Measurements from ENCODE around the gene MARCHF3.
A peak's percentile ranks its signal among the peaks of the same experiment; 100 is the strongest.
"Not testable (repeated sequence)": the region's sequence is repeated elsewhere in the genome, so short reads cannot be mapped to it uniquely, and the experiment has no call there.

Gene MARCHF3

DNA sequence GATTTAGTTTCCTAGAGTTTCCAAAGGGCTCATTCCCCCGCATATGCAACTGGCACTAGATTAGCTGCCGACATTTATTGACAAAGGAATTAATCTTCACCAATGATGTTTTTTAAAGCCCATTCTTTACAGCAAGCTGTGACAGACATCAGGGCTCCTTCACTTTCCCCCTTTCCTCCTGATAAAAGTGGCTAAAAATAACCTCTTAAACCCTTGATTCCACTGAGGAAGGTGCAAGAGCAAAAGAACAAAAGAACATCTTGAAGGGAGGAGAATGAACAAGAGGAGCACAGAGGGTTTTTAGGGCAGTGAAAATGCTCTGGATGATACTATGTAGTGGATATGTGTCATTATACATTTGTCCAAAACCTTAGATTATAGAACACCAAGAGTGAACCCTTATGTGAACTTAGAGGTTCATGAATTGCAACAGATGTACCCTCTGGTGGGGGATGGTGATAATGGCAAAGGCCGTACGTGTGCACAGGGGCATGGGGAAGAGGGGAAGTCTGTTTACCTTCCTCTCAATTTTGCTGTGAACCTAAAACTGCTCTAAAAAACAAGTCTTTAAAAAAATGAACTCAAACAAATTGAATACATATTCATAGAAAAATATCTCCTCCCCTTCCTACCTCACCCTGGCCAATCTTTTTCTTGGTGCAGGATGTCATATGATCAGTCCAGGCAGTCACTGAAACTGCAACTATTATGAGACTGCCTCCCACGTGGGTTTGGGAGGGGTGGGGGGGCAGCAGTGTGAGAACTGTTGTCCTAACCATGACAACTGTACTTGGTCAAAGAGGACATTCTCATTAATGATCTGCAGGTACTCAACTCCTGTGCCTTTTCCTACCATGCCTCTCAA lies 83.0 kb downstream of the MARCHF3 start:
- DNase-seq: peak; percentile 30

DNA sequence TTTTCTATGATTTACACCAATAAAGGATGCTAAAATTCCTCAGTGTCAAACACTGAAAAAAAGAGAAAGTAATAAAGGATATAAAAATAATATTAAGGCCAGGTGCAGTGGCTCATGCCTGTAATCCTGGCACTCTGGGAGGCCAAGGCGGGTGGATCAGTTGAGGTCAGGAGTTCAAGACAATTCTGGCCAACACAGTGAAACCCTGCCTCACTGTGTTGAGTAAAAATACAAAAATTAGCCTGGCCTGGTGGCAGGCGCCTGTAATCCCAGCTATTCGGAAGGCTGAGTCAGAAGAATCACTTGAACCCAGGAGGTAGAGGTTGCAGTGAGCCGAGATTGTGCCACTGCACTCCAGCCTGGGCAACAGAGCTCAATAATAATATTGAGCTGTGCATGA lies 87.5 kb downstream of the MARCHF3 start:
- not testable (repeated sequence) for DNase-seq

DNA sequence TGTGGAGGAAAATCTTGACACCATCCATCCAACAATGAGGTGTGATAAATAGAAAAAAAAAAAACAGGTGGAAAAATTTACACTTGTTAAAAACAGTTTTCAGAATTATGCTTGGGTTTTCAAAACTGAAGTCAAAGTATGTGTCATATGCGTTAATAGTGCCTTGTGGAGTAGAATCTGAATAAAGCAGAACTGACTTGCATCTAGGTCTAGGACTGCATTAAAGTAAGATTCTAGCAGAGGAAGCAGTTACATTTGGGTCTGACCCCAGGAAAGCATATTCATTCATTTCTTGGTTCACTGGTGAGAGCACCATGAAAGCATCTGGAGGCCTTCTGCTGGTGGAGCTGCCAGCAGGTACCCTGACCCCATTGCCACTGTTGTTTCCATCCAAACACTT lies 89.0 kb downstream of the MARCHF3 start:
- no peak for DNase-seq

DNA sequence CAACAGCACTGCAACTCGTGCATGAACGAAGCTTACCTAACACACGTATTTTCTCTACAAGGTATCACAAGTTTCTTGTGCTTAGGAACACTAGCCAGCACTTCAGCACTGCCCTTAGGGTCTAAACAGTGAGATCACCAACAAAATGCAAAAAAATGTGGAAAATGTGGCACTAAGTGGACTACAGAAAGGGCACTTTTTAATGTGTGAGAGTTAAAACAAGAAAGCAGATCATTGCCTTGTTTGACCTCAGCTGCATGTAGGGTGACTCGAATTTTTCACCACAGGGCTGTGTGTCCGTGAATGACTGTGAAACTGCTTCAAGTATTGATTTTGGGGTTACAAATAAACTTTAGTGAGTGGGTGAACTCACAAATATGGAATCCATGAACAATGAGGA lies 90.5 kb downstream of the MARCHF3 start:
- DNase-seq: no peak

DNA sequence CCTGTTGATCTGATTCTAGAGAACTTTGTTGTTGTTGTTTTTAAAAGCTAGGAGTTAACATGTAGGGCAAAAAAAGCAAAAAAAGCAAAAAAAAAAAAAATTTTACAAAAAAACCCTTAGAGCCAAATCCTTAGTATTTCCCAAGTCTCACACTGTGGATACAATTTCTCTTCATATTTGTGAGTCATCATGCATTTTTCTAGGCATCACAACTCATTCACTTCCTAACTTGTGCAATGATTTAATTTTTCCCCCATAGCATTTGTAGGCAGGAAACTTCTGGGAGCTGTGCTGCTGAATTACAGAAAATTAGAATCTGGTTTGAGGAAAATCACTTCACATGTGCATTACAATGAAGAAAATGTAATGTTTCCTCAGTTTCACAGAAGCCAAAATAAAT lies 91.9 kb downstream of the MARCHF3 start:
- no peak for DNase-seq

DNA sequence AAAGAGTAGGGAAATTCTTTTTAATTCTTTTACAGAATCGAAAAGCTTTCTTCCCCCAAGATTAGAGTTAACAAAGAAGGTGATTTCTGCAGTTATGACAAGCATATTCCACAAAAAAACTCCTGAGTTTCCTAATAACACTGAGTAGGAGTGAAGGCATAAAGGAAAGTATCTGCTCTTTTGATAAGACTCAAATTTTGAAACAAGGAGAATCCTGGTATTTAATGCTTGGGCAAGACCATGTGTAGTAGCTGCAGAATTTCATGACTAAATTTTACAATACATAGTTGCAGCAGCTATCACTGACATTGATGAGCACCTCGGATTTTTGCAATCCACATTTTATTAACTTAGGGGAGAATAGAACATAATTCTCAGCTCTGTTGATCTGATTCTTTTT lies 92.6 kb downstream of the MARCHF3 start:
- DNase-seq: no peak

DNA sequence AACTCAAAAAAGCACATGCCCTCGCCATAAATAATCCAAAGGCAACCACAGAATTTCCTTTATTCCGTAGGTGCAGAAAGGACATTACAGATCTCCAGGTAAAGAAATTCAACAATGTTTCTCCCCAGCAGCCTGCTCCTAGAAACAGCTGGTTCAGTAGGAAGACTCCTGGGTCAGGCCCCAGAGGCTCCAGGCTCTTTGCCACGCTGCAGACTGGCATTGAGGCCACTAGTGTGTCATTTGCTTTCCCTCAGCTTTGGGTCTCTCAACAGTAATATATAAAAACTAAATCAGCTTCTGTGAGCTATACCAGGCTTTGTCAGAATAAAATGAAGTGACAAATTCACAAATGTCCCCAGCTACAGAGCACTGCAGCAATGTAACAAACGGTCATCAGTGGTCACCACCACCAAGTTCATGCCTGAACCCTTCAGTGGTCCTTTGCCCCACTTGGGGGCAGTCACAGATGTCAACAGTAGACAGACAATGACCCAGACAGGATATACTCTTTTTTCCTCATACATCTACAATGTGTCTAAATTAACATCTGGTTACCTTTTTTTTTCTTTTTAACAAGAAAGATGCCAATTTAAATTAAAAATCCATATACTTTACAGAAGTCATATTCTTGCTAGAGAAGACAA lies 93.5 kb downstream of the MARCHF3 start:
- no peak for DNase-seq

DNA sequence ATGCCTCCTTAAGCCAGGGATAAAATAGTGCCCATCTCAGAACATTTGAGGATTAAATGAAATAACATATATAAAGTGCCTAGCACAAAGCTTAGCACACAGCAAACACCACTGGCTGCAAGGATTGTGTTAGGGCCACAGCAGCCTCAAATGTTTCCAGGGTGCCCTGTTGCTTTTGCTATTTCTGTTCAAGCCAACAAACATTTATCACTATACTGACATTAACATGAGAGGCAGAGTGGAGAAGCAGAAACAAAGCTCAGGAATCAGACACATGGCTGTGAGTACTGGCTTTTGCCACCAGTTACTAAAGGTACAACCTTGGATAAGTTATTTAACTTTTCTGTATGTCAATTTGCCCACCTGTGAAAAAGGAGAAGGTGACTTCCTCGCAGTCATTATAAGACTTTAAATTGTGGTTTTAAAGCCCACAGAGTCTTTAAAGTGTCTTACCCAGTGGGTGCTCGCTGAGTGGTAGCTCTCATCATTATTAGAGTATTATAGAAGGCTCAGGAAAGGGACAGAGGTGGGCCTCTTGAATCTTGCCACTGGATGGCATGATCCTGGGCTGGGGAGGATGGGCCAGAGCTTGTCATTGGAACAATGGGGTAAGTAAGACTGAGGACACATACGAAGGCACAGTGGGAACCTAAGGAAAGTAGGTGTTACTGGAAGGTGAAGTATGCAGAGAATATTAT lies 98.2 kb downstream of the MARCHF3 start:
- DNase-seq: no peak

DNA sequence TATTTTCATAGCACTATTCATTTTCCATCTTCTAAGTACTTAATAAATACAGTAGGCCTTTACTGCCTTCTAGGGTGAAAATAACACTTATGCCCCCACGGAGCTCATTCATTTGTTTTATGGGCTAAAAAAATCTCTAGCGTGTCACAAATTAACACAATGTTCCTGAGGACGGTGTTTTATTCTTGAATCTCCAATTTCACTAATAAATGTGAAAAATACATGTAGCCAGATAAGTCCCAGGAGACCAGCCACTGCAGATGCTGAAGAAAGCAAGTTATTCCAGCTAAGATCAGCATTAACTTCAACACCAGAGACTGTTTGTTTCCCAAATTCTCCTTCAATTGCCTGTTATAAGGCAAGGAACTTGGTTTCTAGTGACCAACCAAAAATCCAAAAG lies 102.3 kb downstream of the MARCHF3 start:
- no peak for DNase-seq

DNA sequence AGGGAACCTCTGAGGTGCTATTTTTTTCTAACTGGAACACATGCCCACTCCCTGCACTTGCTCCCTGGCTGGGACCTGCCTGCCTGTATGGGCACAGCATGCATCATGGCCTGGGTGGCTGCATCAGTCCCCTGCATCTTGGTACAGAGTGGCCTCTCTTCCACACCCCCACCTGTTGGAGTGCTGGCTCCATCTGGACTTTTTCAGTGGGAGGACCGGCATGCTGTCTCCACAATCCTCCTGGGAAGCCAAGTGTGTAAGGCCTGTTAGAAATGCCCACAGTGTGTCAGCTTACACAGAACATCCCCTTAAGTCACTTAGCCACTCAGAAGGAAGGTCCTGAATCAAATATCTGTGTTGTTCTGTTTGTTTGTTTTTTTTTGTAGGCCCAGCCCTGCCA lies 102.9 kb downstream of the MARCHF3 start:
- no peak for DNase-seq

DNA sequence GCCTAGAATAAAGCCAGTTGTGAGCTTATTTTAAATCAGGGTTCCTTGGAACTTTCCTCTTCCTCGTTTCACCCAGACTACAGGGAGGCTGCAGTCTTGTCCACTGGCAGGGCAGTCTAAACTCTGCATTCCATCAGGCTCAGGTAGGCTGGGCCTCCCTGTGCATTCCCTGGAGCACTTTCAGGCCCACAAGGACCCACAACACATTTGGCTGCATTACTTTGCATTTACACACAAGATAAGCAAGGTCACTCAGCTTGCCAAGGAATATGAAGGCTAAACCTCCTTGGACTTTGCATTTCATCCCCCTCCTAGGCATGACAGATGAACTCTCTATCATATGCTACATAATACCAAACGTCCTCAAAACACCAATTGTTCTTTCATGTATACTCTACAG lies 104.2 kb downstream of the MARCHF3 start:
- DNase-seq: no peak

DNA sequence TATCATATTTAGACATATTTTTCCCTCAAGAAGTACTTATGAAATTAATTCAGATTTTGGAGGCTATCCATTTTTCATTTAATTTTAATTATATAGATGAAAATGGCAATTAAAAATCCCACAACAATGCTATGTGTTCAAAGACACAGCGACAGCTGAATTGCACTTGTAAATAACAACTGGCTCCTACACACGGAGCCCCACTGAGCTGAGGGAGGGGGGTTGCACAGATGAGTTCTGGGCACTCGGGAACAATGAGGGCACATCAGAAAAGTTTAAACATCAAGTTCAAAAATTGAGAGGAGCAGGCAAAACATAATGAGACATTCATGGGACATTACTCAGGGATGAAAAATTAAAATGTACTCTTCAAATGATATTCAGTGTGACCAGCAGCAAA lies 104.9 kb downstream of the MARCHF3 start:
- DNase-seq: no peak

DNA sequence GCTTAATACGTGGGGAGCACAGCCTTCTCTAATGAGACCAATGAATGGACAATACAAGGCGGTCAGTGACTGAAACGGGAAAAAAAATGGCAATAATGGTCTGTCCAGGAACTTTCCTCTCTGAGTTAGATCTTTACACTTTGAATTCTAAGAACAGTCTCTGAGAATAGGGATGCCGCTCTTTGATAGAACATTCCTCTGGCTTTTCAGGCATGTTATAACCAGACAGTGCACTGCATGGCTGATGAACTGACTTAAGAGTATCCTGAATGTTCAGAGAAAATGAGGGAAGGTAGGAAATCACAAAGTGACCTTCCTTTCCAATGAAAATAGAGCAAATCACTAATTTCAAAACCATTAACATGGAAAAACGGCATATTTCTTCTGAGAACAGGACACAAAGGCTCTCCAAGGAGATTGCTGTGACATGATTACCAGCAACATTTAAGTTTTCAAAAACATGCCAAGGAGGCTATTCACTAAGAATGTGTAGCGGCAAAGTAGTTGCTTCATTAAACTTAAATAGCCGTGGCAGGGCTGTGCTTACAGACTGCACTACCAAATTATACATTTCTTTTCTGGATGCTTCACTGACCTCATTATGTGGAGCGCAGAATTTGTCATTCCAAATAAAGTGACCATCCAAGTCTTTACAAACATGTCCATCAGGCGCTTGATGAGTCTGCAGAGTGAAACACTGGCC lies 105.9 kb downstream of the MARCHF3 start:
- DNase-seq: no peak

DNA sequence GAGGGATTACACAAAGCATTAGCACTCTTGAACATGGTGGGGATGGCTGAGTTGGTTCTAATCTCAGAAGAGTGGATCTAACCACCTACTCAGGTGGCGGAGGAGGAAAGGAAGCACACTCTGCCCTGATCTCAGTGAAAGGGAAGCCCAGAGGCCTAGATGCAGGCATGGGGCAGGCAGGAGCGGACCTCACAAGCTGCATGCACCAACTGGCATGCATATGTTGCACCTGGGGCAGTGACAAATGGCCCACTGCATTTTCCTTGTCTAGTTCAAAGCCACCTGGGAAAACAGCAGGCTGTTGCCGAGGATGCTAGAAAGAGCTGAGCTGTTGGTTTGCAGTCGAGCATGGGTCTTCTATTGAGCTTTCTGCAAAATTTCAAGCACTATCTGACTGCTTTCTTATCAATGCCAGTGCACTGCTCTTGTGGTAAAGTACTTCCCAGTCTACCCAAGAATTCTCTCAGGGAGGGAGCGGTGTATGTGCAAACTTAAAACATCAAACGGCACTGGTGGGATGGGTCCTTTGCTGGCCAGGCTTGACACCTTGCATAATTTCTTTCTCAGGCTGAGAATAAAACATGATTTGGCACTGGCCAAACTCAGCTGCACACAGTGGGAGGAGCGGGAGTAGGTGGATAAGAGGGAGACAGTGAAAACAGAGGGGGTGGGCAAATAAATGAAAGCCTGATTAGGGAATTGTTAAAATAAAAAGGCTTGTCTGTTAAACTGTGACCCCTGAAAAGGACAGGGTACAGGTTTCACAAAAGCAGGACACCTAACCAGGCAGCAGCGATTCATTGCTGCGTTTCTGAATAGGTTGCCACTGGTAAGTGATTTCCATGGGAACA lies 108.9 kb downstream of the MARCHF3 start:
- DNase-seq: peak; percentile 92

DNA sequence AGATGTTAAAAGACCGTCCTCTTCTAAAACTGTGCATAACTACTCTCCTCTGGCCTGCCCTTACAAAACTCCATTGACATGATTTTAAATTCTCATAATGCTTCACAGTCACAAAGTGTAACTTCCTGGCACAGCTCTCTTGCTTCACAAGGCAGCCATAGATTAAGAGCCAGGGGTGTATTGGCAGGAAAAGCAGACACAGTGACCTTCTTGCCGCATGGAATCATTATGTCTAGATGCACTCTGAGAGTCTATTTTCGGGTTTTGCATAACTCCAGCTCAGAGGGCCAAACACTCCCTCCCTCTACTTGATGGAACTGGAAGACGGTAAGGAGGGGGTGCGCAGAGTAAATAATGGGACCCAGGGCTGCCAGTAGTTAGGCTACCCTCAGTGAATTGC lies 110.1 kb downstream of the MARCHF3 start:
- no peak for DNase-seq

DNA sequence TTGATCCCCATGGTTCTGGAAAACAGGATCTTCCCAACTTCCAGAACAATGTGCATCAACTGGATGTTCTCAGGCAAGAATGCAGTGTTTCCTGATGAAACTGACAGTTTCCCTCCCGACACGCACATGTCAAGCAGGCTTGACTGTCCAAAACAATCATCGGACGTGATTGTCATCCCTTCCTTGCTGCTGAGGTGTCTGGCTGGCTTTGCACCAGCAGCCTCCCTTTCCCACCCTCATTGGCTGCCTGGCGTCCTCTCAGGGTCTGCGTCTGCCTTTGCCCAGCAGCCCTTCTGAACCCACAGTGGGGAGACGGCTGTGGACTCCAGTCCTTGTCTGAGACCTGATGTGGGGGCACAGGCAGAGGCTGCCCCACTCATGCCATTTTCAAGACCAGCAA lies 110.8 kb downstream of the MARCHF3 start:
- DNase-seq: no peak

DNA sequence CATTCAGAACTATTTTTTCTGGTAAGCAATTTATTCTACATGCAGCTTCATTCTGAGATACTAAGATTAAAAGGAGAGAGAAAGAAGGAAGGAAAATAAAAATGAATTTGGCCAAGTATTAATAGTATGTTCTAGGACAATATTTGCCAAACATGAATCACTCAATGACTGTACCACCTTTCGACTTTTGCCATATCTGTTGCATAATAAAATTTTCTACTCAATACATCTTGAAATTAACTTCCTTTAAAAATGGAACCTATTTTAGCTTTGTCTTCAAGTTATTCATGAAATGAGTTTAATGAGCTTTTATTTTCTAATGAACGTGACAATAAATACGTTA lies 111.8 kb downstream of the MARCHF3 start:
- no peak for DNase-seq

DNA sequence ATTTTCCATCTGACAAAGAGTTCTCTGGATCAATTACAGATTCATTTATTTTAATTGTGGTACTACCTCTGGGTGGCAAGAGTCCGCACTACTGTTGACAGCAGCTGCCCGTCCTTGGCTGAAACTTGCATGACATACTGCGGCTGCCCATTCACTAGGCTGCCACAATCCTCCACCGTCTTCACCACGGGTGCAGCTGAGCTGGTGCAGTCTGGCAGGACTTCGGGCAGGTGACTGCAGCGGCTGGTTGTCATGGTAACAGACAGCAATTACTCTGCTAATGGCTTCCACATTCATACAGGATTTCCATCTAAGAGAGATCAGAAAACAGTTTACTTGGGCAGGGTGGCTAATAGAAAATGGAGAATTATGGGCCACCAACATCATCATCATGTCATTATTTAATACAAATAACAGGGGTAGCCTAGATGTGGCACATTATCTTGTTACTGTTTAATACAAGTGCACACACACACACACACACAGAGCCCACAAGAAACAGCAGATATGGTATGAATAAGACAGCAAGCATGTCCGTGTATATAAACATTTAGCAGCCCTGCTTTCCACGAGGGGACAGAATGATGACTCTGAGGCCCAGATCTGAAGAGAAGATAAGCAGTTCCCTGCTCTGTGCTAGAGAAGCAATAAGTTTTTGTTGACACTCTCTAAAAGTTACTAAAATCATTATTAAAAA lies 112.3 kb downstream of the MARCHF3 start:
- peak; percentile 51 for DNase-seq

DNA sequence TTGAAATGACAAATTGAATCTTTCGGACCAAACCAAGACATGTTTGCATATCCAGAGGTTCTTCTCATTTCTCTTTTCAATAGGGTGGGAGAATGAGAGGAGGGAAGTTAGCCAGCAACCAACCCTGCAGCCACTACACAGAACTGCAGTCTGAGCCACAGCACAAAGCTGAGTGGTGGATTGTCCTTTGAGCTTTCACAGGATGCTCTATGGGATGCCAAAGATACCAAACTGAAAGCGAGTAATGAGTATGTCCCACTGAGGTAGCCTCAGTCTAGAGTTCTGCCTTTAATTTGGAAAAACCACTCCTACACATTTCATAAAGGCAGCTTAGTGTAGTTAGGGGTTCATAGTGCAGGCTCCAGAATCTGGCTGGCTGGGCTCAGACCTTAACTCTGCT lies 114.9 kb downstream of the MARCHF3 start:
- DNase-seq: no peak

DNA sequence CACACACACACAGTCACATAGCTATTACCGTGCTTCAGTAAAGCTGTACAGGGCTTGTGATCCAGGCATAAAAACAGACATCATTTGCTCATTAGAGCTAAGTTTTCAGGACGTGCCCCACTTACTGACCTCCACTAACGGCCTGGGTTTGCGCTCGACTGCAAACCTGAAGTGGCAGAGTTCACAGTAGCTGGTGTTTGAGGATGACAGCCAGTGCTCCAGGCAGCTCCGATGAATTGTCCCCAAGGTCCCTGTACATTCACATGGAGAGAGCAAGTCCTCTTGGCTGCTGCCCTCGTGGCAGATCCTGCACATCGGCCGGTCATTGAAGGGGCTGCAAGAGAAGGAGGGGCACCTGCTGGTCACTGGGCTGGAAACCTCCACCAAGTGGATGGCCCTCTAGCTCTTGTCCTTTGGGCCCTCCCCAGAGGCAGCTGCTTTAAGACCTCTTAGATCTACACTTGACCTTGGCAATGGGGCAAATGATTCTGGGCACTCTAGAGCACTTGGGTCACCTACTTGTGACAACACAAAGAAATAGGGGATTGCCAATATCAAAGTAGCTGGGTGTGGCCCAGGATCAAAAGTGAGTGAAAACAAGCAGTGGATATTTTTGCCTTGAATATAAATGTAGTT lies 115.4 kb downstream of the MARCHF3 start:
- DNase-seq: no peak

DNA sequence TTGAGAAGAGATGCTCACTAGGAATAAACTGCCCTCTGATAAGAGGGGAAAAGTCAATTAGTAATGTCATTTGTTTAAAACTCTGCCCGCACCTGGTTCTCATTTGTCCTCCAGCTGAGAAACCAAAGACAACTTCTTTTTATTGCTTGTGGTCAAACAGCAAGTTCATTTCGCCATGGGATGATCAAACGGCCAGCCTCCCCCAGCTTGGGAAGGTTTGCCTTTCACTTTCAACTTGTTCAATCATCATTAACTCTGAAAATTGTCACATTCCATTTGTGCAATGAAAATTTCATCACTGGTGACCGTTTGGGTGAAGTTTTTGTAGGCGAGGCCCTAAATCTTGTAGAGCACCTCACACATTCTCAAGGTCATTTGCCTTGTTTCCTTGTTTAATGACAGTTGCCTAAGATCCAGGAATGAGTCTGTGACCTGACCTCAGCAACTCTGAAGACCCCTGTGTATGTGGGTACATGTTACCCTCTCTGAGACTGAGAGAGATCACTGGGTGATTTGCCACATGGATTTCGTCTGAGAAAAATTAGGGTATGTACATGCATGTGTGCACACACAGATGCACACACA lies 117.7 kb downstream of the MARCHF3 start:
- peak; percentile 27 for DNase-seq
